K562 (cell line): Measurements from ENCODE around the gene LSM4. TPM values are rescaled to one million over a fixed set of nuclear protein-coding genes. Genes with fewer than 3 reads are reported as not detected.

ENCODE experiments used
- MCM2 ChIP-seq: fragments of 450-650 bp; IDR thresholded peaks from 2 replicates; pipeline ENCODE4 v1.6.1; 2017; ENCODE audit warnings: low read depth, mild to moderate bottlenecking
- NFE2 ChIP-seq: IDR thresholded peaks from 2 replicates; pipeline ENCODE4 v1.6.1; 2014; ENCODE audit warnings: antibody characterized with exemption, low read depth
- SOX6 ChIP-seq: fragments of 450-650 bp; IDR thresholded peaks from 2 replicates; pipeline ENCODE4 v1.6.1; 2014; ENCODE audit warnings: mild to moderate bottlenecking
- polyA plus RNA-seq, 8 experiments: library from polyadenylated mRNA; depleted of rRNA in 4 of 8; stranded (reverse) in 5 of 8; unstranded in 3 of 8; fragments of >200 nt; fragmentation: Nextera tagmentation in 2 of 8; fragmentation: Illumina TruSeq in 1 of 8; extraction: Ambion mirVana in 2 of 8; extraction: Trizol in 1 of 8; gene quantifications; 2 replicates each; pipeline versions ENCODE4 v1.2.1 to v1.2.3, GENCODE V29; 2011 to 2014; ENCODE audit warnings: inconsistent platforms in 1 of 8, missing spikeins in 1 of 8
- total RNA-seq, 7 experiments: library from RNA; depleted of rRNA in 6 of 7; stranded (reverse); fragments of >200 nt in 6 of 7; fragmentation: Illumina TruSeq in 2 of 7; extraction: Trizol in 2 of 7; gene quantifications; 2 replicates each; pipeline versions ENCODE4 v1.2.1 to v1.2.3, GENCODE V29; 2011 to 2021; ENCODE audit warnings: low replicate concordance in 1 of 7
- TF ChIP-seq, protein P1 (sequence below): sonication (generic); formaldehyde crosslinking; IDR thresholded peaks from 2 replicates; pipeline ENCODE4 v1.8.0; 2022; ENCODE audit warnings: mild to moderate bottlenecking, missing genetic modification reagents
- TF ChIP-seq, protein P2 (sequence below), 2 experiments: fragments of 450-650 bp; formaldehyde crosslinking in 1 of 2; IDR thresholded peaks; 2 replicates each; pipeline versions ENCODE4 v1.4.0 to v1.6.1; 2014 to 2020; ENCODE audit warnings: mild to moderate bottlenecking in 2 of 2, borderline replicate concordance in 1 of 2, low read depth in 1 of 2
- TF ChIP-seq, protein P3 (sequence below), 2 experiments: fragments of 250-450 bp in 1 of 2; fragments of 450-650 bp in 1 of 2; sonication (Bioruptor Pico) in 1 of 2; IDR thresholded peaks; 2 replicates each; pipeline versions ENCODE4 v1.6.1 to v1.8.0; 2016 to 2021; ENCODE audit warnings: mild to moderate bottlenecking in 2 of 2, moderate library complexity in 2 of 2, missing compliant biosample characterization in 1 of 2, missing genetic modification characterization in 1 of 2
- TF ChIP-seq, protein P4 (sequence below): sonication (generic); formaldehyde crosslinking; IDR thresholded peaks from 2 replicates; pipeline ENCODE4 v1.8.0; 2022; ENCODE audit warnings: missing genetic modification reagents, mild to moderate bottlenecking, moderate library complexity, borderline replicate concordance
- TF ChIP-seq, protein P5 (sequence below): sonication (generic); formaldehyde crosslinking; IDR thresholded peaks from 2 replicates; pipeline ENCODE4 v1.8.1; 2023; ENCODE audit warnings: mild to moderate bottlenecking, missing genetic modification reagents

Gene LSM4
- total and polyA plus RNA-seq, 9 of the 15 experiments (the other 6 are each of a cell fraction or from before 2014, with no cell fraction given), result 11.9 to 763 (median 202) TPM

DNA sequence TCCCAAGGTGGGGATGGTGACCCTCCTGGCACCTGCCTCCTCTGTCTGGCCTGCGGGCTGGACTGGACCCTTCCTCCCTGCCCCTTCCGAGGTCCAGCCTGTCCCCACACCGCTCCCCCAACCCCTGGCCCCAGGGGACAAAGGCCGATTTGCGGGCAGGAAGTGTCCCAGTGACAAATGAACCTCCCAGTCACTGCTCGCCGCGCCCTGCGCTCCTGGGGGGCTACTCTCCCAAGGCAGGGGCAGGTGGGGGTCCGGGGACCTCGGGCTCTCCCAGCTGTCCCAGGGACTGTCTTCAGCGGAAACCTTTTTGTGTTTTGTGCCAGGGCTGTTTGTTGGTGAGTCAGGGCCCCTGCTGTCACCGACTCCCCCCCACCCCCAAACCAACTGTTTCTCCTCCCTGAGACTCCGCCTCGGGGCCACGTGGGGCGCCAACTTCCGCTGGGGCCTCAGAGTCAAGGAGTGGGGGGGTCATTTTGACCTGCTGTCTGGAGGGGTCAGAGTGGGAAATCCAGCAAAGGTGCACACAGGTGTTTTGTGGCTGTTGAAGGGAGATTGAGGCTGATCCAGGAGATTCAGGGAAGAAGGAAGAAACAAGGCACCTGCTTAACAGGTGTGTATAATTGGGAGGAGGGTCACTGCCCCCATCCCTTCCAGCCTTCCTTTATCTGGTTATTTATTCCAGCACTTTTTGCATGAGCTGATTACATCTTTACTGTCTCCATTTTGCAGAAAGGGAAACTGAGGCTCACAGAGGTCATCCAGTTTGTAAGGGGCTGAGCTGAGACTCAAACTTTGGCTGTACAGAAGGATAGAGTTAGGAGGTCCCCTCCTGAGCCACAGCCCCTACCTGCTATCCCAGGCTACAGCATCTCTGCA is 18.4 kb upstream of the LSM4 start (continued):
- TF ChIP-seq, protein P1, sequence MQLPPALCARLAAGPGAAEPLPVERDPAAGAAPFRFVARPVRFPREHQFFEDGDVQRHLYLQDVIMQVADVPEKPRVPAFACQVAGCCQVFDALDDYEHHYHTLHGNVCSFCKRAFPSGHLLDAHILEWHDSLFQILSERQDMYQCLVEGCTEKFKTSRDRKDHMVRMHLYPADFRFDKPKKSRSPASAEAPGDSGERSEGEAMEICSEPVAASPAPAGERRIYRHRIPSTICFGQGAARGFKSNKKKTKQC (CRISPR knock-in tag), result no peak
- 0 out of 2 replicates have a peak, but pooled peaks have one; percentile 27 for TF ChIP-seq NFE2
- 0 out of 2 replicates have a peak, but pooled peaks have one; percentile 23 for TF ChIP-seq SOX6
- TF ChIP-seq, protein P2, sequence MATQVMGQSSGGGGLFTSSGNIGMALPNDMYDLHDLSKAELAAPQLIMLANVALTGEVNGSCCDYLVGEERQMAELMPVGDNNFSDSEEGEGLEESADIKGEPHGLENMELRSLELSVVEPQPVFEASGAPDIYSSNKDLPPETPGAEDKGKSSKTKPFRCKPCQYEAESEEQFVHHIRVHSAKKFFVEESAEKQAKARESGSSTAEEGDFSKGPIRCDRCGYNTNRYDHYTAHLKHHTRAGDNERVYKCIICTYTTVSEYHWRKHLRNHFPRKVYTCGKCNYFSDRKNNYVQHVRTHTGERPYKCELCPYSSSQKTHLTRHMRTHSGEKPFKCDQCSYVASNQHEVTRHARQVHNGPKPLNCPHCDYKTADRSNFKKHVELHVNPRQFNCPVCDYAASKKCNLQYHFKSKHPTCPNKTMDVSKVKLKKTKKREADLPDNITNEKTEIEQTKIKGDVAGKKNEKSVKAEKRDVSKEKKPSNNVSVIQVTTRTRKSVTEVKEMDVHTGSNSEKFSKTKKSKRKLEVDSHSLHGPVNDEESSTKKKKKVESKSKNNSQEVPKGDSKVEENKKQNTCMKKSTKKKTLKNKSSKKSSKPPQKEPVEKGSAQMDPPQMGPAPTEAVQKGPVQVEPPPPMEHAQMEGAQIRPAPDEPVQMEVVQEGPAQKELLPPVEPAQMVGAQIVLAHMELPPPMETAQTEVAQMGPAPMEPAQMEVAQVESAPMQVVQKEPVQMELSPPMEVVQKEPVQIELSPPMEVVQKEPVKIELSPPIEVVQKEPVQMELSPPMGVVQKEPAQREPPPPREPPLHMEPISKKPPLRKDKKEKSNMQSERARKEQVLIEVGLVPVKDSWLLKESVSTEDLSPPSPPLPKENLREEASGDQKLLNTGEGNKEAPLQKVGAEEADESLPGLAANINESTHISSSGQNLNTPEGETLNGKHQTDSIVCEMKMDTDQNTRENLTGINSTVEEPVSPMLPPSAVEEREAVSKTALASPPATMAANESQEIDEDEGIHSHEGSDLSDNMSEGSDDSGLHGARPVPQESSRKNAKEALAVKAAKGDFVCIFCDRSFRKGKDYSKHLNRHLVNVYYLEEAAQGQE (IDR thresholded peaks at IDR 0.05; ENCODE audit: borderline replicate concordance), result peak; percentile 41; the same call in 1 of the 2 replicates
- TF ChIP-seq, protein P2 (CRISPR knock-in tag; IDR thresholded peaks at IDR 0.05; ENCODE audit: low read depth), result no peak
- TF ChIP-seq, protein P3, sequence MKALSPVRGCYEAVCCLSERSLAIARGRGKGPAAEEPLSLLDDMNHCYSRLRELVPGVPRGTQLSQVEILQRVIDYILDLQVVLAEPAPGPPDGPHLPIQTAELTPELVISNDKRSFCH (CRISPR knock-in tag; IDR thresholded peaks at IDR 0.05), result no peak
- TF ChIP-seq, protein P3 (tag; IDR thresholded peaks at IDR 0.05), result no peak
- TF ChIP-seq, protein P4, sequence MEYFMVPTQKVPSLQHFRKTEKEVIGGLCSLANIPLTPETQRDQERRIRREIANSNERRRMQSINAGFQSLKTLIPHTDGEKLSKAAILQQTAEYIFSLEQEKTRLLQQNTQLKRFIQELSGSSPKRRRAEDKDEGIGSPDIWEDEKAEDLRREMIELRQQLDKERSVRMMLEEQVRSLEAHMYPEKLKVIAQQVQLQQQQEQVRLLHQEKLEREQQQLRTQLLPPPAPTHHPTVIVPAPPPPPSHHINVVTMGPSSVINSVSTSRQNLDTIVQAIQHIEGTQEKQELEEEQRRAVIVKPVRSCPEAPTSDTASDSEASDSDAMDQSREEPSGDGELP (CRISPR knock-in tag), result peak; percentile 77
- TF ChIP-seq, protein P5, sequence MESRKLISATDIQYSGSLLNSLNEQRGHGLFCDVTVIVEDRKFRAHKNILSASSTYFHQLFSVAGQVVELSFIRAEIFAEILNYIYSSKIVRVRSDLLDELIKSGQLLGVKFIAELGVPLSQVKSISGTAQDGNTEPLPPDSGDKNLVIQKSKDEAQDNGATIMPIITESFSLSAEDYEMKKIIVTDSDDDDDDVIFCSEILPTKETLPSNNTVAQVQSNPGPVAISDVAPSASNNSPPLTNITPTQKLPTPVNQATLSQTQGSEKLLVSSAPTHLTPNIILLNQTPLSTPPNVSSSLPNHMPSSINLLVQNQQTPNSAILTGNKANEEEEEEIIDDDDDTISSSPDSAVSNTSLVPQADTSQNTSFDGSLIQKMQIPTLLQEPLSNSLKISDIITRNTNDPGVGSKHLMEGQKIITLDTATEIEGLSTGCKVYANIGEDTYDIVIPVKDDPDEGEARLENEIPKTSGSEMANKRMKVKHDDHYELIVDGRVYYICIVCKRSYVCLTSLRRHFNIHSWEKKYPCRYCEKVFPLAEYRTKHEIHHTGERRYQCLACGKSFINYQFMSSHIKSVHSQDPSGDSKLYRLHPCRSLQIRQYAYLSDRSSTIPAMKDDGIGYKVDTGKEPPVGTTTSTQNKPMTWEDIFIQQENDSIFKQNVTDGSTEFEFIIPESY (CRISPR knock-in tag), result no peak
- TF ChIP-seq MCM2, result no peak
